Measurements from ENCODE around the gene UBE2Q1.

- no peak for TF ChIP-seq CTCF (IDR thresholded peaks at IDR 0.05)
- no peak for TF ChIP-seq JUN (IDR thresholded peaks at IDR 0.05)
- TF ChIP-seq RCOR1 (IDR thresholded peaks at IDR 0.05; ENCODE audit: low read depth, low read length): no peak
- no peak for TF ChIP-seq MYC (IDR thresholded peaks at IDR 0.05; ENCODE audit: borderline replicate concordance, low read length)
- TF ChIP-seq KDM1A (IDR thresholded peaks at IDR 0.05; ENCODE audit: low read depth): no peak
- no peak for TF ChIP-seq POLR2A (IDR thresholded peaks at IDR 0.05; ENCODE audit: low read length)
- TF ChIP-seq CHD2 (IDR thresholded peaks at IDR 0.05; ENCODE audit: low read length, partially characterized antibody): no peak
- TF ChIP-seq RFX5 (IDR thresholded peaks at IDR 0.05): no peak
- TF ChIP-seq ESRRA (IDR thresholded peaks at IDR 0.05; ENCODE audit: borderline replicate concordance, low read length): no peak
- no peak for TF ChIP-seq BHLHE40 (IDR thresholded peaks at IDR 0.05; ENCODE audit: low read depth, low read length)
- TF ChIP-seq CEBPB (IDR thresholded peaks at IDR 0.05): no peak
These were observed 36.3 kb upstream of the UBE2Q1 start for GRCh38 chr1:154594811-154595210.
